Measurements from ENCODE around the gene PLEK. TPM values are rescaled to one million over a fixed set of nuclear protein-coding genes. Genes with fewer than 3 reads are reported as not detected.

The PLEK gene
- total and polyA plus RNA-seq, 2 of the 13 experiments (the other 11 are each of a cell fraction or from before 2014, with no cell fraction given) = not detected

- TF ChIP-seq, protein P1, sequence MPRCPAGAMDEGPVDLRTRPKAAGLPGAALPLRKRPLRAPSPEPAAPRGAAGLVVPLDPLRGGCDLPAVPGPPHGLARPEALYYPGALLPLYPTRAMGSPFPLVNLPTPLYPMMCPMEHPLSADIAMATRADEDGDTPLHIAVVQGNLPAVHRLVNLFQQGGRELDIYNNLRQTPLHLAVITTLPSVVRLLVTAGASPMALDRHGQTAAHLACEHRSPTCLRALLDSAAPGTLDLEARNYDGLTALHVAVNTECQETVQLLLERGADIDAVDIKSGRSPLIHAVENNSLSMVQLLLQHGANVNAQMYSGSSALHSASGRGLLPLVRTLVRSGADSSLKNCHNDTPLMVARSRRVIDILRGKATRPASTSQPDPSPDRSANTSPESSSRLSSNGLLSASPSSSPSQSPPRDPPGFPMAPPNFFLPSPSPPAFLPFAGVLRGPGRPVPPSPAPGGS (CRISPR knock-in tag; IDR thresholded peaks at IDR 0.05) = no peak
- TF ChIP-seq ZNF713 (CRISPR knock-in tag; IDR thresholded peaks at IDR 0.05) (no peak), ZNF431 (CRISPR knock-in tag; IDR thresholded peaks at IDR 0.05; ENCODE audit: borderline replicate concordance, low read depth) (no peak)
- TF ChIP-seq, protein P2, sequence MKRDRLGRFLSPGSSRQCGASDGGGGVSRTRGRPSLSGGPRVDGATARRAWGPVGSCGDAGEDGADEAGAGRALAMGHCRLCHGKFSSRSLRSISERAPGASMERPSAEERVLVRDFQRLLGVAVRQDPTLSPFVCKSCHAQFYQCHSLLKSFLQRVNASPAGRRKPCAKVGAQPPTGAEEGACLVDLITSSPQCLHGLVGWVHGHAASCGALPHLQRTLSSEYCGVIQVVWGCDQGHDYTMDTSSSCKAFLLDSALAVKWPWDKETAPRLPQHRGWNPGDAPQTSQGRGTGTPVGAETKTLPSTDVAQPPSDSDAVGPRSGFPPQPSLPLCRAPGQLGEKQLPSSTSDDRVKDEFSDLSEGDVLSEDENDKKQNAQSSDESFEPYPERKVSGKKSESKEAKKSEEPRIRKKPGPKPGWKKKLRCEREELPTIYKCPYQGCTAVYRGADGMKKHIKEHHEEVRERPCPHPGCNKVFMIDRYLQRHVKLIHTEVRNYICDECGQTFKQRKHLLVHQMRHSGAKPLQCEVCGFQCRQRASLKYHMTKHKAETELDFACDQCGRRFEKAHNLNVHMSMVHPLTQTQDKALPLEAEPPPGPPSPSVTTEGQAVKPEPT (CRISPR knock-in tag; IDR thresholded peaks at IDR 0.05; ENCODE audit: low read depth) = no peak
Measured at GRCh38 chr2:68333009-68333408, 32.1 kb upstream of the PLEK start (continued).

DNA sequence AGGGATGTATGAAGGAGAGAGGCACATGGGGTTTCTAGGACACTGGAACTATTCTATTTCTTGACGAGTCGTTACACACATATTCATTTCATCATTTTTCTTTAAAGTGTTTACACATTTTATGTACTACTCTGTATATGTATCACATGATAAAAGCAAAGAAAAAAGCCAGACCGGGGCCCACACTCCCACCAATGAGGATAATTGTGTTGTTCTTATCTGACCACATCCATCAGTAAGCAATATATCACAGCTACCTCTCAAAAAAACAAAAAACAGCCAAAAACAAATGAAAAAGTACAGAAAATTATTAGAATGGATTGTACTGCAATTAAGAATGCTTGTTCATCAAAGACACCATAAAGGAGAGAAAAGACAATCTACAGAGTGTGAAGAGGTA lies 31.2 kb upstream of the PLEK start:
- no TSS peak for BruUV-seq (replicated peaks)
- Histone ChIP-seq H3K36me3 (replicated peaks in 1 of 2; ENCODE audit: control insufficient read depth in 1 of 2, insufficient read depth in 2 of 2, low read length in 2 of 2) (no peaks in the 10 kb centered on the region), H3K9ac (ENCODE audit: insufficient read depth, low read depth, low read length) (no peak overlapping the region), H3K4me3 (replicated peaks in 1 of 3; ENCODE audit: insufficient read depth in 1 of 3, low read depth in 2 of 3, low read length in 3 of 3) (no peak overlapping the region), H3K27me3 (ENCODE audit: control insufficient read depth in 1 of 2, insufficient read depth in 2 of 2, low read length in 2 of 2) (no peaks in the 10 kb centered on the region), H2AFZ (ENCODE audit: low read length) (no peak overlapping the region), H3K9me3 (ENCODE audit: low read length) (no peaks in the 10 kb centered on the region), H3K4me2 (ENCODE audit: low read depth, low read length) (no peak overlapping the region), H3K79me2 (ENCODE audit: insufficient read depth, low read length) (no peaks in the 10 kb centered on the region), H3K27ac (ENCODE audit: extremely low read length, insufficient read depth, low read length) (no peak overlapping the region), H3K4me1 (ENCODE audit: insufficient read depth, low read length) (no peaks in the 10 kb centered on the region), H4K20me1 (ENCODE audit: insufficient read depth, low read length) (no peaks in the 10 kb centered on the region)
- in situ Hi-C loops (cut with HindIII; ENCODE audit: extremely low pct_ligation_motif_present, low pct_unique_long_range_greater_than_20kb) = no loop called here
- ChIA-PET CTCF (ENCODE audit: low intra/inter-chr PET ratio, low total read pairs) (no interaction called here), POLR2A (no interaction called here)
- WGBS (ENCODE audit: low lambda C conversion rate) = 1% methylated on average over 3 of the region's 3 CpGs
- intact Hi-C loops (cut with micrococcal nuclease; ENCODE audit: unreplicated experiment) = no loop called here
- no peak for ATAC-seq
- DNase-seq (ENCODE audit: low spot score) = no peak
- no peak for FAIRE-seq
- TF ChIP-seq TAF1 (CRISPR knock-in tag; IDR thresholded peaks at IDR 0.05) (no peak), ZNF768 (CRISPR knock-in tag; IDR thresholded peaks at IDR 0.05) (no peak), FOSL2 (CRISPR knock-in tag; IDR thresholded peaks at IDR 0.05) (no peak), BRCA1 (CRISPR knock-in tag; IDR thresholded peaks at IDR 0.05) (no peak), ZKSCAN1 (IDR thresholded peaks at IDR 0.05; ENCODE audit: low read length) (no peak), NFE2L2 (IDR thresholded peaks at IDR 0.05; ENCODE audit: low read length) (no peak), ZNF557 (CRISPR knock-in tag; IDR thresholded peaks at IDR 0.05) (no peak), TRIM22 (IDR thresholded peaks at IDR 0.05) (no peak), ZNF317 (CRISPR knock-in tag; IDR thresholded peaks at IDR 0.05) (no peak), IKZF4 (CRISPR knock-in tag; IDR thresholded peaks at IDR 0.05; ENCODE audit: borderline replicate concordance, low read depth, not compliant biosample characterization) (no peak), FOSL1 (CRISPR knock-in tag; IDR thresholded peaks at IDR 0.05; ENCODE audit: borderline replicate concordance) (no peak), NFKB2 (CRISPR knock-in tag; IDR thresholded peaks at IDR 0.05; ENCODE audit: borderline replicate concordance) (no peak)
- TF ChIP-seq, protein P3, sequence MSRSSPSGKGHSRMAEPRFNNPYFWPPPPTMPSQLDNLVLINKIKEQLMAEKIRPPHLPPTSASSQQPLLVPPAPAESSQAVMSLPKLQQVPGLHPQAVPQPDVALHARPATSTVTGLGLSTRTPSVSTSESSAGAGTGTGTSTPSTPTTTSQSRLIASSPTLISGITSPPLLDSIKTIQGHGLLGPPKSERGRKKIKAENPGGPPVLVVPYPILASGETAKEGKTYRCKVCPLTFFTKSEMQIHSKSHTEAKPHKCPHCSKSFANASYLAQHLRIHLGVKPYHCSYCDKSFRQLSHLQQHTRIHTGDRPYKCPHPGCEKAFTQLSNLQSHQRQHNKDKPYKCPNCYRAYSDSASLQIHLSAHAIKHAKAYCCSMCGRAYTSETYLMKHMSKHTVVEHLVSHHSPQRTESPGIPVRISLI (CRISPR knock-in tag; IDR thresholded peaks at IDR 0.05; ENCODE audit: borderline replicate concordance) = no peak
- TF ChIP-seq, protein P4, sequence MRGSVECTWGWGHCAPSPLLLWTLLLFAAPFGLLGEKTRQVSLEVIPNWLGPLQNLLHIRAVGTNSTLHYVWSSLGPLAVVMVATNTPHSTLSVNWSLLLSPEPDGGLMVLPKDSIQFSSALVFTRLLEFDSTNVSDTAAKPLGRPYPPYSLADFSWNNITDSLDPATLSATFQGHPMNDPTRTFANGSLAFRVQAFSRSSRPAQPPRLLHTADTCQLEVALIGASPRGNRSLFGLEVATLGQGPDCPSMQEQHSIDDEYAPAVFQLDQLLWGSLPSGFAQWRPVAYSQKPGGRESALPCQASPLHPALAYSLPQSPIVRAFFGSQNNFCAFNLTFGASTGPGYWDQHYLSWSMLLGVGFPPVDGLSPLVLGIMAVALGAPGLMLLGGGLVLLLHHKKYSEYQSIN (CRISPR knock-in tag; IDR thresholded peaks at IDR 0.05; ENCODE audit: borderline replicate concordance) = no peak

Data from HepG2 (cell line).